Retinal pigment epithelial cell (primary cell): ENCODE results near the gene ZBTB25.

Source experiments
- DNase-seq: peaks from one replicate; pipeline ENCODE4 v3.0.0-alpha.2; 2010; ENCODE audit warnings: low read depth
- H3K4me3 ChIP-seq: 2 replicates; pipeline ENCODE4 v1.5.1; 2011; ENCODE audit warnings: mild to moderate bottlenecking, low read length, control low read depth, moderate library complexity
- CTCF ChIP-seq: conservative IDR thresholded peaks from 2 replicates; pipeline ENCODE4 v1.5.1; 2011; ENCODE audit warnings: low read depth, low read length, control low read depth, inconsistent platforms

ZBTB25 gene

GRCh38 chr14:64496764-64497163 is 6.9 kb downstream of the ZBTB25 start:
- no peak for DNase-seq
- no peak overlapping the region for H3K4me3 ChIP-seq
- no peak for TF ChIP-seq CTCF

GRCh38 chr14:64495252-64495651 is 8.4 kb downstream of the ZBTB25 start:
- H3K4me3 ChIP-seq, result no peak overlapping the region
- no peak for DNase-seq
- TF ChIP-seq CTCF, result no peak

DNA sequence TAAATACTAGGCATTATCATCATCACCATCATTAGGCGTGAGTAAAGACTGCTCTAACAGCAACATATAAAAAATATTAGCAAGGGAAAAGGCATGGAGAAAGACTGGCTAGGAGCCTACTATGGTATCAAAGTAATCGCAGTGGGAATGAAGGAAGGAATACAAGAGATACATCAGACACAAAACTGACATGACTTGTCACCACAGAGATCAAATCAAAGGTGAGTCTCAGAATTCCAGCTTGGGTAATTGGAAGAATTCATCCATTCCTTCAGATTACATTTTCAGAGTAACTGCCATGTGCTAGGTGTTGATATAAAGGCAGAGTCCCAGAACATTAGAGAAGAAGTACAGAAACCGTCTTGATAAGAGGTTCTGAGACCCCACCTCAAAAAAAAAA is 10.2 kb downstream of the ZBTB25 start:
- no peak for DNase-seq
- no peak for TF ChIP-seq CTCF
- H3K4me3 ChIP-seq, result no peak overlapping the region

DNA sequence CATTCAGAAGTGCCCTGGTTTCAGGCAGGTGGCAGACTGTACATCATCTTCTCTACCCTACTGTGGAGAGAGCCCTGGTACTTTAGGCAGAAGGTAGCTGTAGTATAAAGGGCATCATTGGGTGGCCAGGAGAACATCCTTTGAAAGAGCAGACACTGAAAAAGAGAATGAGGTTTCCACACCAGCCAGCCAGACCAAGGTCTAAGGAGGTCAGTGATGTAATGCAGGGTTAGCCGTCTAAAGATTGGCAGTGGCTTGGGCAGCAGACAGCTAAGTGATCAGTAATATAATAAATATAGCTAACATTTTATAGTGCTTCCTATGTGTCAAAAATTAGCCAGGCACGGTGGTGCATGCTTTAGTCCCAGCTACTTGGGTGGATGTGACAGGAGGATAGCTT is 12.0 kb downstream of the ZBTB25 start:
- no peak for TF ChIP-seq CTCF
- no peak for DNase-seq
- H3K4me3 ChIP-seq, result no peak overlapping the region

GRCh38 chr14:64488590-64489099 is 15.0 kb downstream of the ZBTB25 start:
- no peak for DNase-seq
- no peak overlapping the region for H3K4me3 ChIP-seq
- TF ChIP-seq CTCF, result no peak

DNA sequence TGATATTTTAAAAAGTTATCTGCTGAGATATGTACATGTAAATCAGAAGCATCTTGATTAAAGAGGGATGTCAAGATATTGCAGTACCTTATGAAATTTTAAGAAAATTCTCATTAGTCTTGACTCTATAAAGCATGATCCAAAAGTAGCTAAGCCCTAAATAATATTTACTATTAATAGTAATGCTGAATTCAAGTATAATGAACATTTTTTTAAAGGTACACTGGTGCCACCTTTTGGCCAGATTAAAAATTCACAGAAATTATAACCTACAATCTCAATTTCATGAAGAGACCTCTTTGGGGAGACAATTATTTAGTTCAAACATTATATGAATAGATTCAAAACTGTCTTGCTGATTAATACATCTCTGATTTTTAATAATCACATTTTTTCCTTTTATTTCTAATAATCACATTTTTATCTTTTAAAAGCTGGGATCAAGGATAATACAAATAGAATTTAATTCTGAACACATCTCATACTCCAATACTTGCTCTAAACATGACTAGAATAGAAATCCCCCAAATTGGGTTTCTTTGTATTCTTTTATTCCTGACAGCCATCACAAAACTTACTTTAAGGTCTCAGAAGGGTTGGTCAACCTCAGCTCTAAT is 24.9 kb downstream of the ZBTB25 start:
- H3K4me3 ChIP-seq, result no peak overlapping the region
- peak; percentile 35 for TF ChIP-seq CTCF
- DNase-seq, result no peak

- DNase-seq, result no peak
- no peak overlapping the region for H3K4me3 ChIP-seq
- TF ChIP-seq CTCF, result no peak
These were observed 27.2 kb downstream of the ZBTB25 start for GRCh38 chr14:64476438-64476837.
